ENCODE measurements around the gene COPS8. TPM values are rescaled to one million over a fixed set of nuclear protein-coding genes. Genes with fewer than 3 reads are reported as not detected.

Gene COPS8
- total and polyA plus RNA-seq, 2 of the 8 experiments (the other 6 are each of a cell fraction or from before 2014, with no cell fraction given), result 59.3 to 67.5 TPM

GRCh38 chr2:237143676-237144440 lies 58.2 kb downstream of the COPS8 start:
- FAIRE-seq, result no peak

More at GRCh38 chr2:237143676-237144440, 58.2 kb downstream of the COPS8 start:
- CTCF ChIA-PET (ENCODE audit: partially characterized antibody), result interaction anchor here (1.2 to 3.4 kb wide), 5 partner anchors 11 to 631 kb away, joined by 3 to 16 read pairs (median 8); no protein-coding TSS in a partner anchor
- POLR2A ChIA-PET (ENCODE audit: partially characterized antibody), result no interaction called here
- Histone ChIP-seq H3K36me3 (ENCODE audit: control insufficient read depth in 2 of 4, insufficient read depth in 4 of 4, low read length in 3 of 4) (no peaks in the 10 kb centered on the region; a peak in 1 of 8 replicates), H3K9ac (replicated peaks in 1 of 4; ENCODE audit: extremely low read depth in 1 of 4, low read depth in 3 of 4, low read length in 3 of 4) (no peak overlapping the region), H3K4me3 (ENCODE audit: extremely low read depth in 1 of 4, insufficient read depth in 2 of 4, low read depth in 3 of 4, low read length in 4 of 4) (no peak overlapping the region), H3K56ac (replicated peaks; ENCODE audit: insufficient read length, low read depth, low read length) (no peak overlapping the region), H2BK120ac (replicated peaks; ENCODE audit: low read depth, low read length) (no peak overlapping the region), H4K91ac (replicated peaks; ENCODE audit: insufficient read length, low read length) (no peak overlapping the region), H4K8ac (ENCODE audit: extremely low read depth, insufficient read depth, low read length) (no peak overlapping the region), H3K27ac (ENCODE audit: low read depth, low read length) (no peak overlapping the region), H2BK5ac (ENCODE audit: low read depth, low read length) (no peak overlapping the region), H2BK20ac (ENCODE audit: low read length) (no peak overlapping the region), H3K14ac (ENCODE audit: insufficient read length) (no peak overlapping the region), H3K4me1 (replicated peaks in 1 of 4; ENCODE audit: control insufficient read depth in 3 of 4, insufficient read depth in 4 of 4, low read length in 3 of 4) (no peaks in the 10 kb centered on the region), H2AK5ac (ENCODE audit: low read depth, low read length) (no peak overlapping the region), H2BK12ac (ENCODE audit: low read depth, low read length) (no peak overlapping the region), H4K5ac (ENCODE audit: insufficient read length, low read depth, low read length) (no peak overlapping the region), H4K20me1 (replicated peaks in 1 of 2; ENCODE audit: control insufficient read depth in 1 of 2, insufficient read depth in 2 of 2, low read length in 2 of 2) (peaks cover 0 to 3% of the 10 kb centered on the region in 2 experiments), H3K4ac (replicated peaks; ENCODE audit: insufficient read length, low read depth, low read length) (no peak overlapping the region), H3K23me2 (ENCODE audit: low read depth, low read length) (no peaks in the 10 kb centered on the region; the same call in 1 of the 2 replicates), H2BK15ac (ENCODE audit: low read length) (no peak overlapping the region), H3K27me3 (replicated peaks in 1 of 4; ENCODE audit: control insufficient read depth in 3 of 4, extremely low read depth in 1 of 4, insufficient read depth in 3 of 4, low read length in 3 of 4) (peaks cover 0 to 3% (median 0%) of the 10 kb centered on the region in 4 experiments; a peak in 1 of 7 replicates), H2AFZ (ENCODE audit: low read length) (no peak overlapping the region), H3K79me1 (ENCODE audit: low read depth, low read length) (peaks cover 3% of the 10 kb centered on the region; the same call in 1 of the 2 replicates), H3K23ac (ENCODE audit: insufficient read length) (no peak overlapping the region), H3K9me3 (ENCODE audit: insufficient read depth in 2 of 2, low read depth in 1 of 2, low read length in 1 of 2) (peaks cover 15 to 24% of the 10 kb centered on the region in 2 experiments), H3K18ac (ENCODE audit: extremely low read depth, low read length) (no peak overlapping the region), H3K79me2 (ENCODE audit: control insufficient read depth in 1 of 2, insufficient read depth in 2 of 2, low read length in 2 of 2) (no peaks in the 10 kb centered on the region), H3K4me2 (ENCODE audit: insufficient read depth in 1 of 2, low read depth in 2 of 2, low read length in 2 of 2) (no peak overlapping the region)
- WGBS, 2 experiments (ENCODE audit: extremely low coverage in 1 of 2, insufficient coverage in 1 of 2, insufficient read length in 1 of 2, insufficient replicate concordance in 2 of 2, low coverage in 1 of 2, low lambda C conversion rate in 2 of 2, missing lambda C conversion rate in 1 of 2), result 89% methylated on average over 5 of the region's 5 CpGs; no CpG with 5 or more reads in 1 of the 2 experiments
- TF ChIP-seq SIRT6 (IDR thresholded peaks at IDR 0.05; ENCODE audit: low read length), result no peak
- no peak for TF ChIP-seq EGR1 (IDR thresholded peaks at IDR 0.05; ENCODE audit: borderline replicate concordance, low read depth, low read length)
- TF ChIP-seq SP1 (IDR thresholded peaks at IDR 0.05; ENCODE audit: low read depth, low read length), result no peak
- no peak for TF ChIP-seq TCF12 (IDR thresholded peaks at IDR 0.05; ENCODE audit: low read depth, low read length)
- TF ChIP-seq YY1 (IDR thresholded peaks at IDR 0.05; ENCODE audit: low read depth, low read length), result no peak
- TF ChIP-seq E2F6 (IDR thresholded peaks at IDR 0.05), result no peak
- TF ChIP-seq NRF1 (IDR thresholded peaks at IDR 0.05; ENCODE audit: low read depth, low read length), result no peak
- no peak for TF ChIP-seq BACH1 (IDR thresholded peaks at IDR 0.05; ENCODE audit: low read length)
- no peak for TF ChIP-seq ASH2L (IDR thresholded peaks at IDR 0.05; ENCODE audit: low read length)
- peak in 1 of 2 experiments; percentile 13 for DNase-seq (ENCODE audit: low read depth in 1 of 2, low spot score in 2 of 2)

All from H1 (cell line).